GM18951 (cell line): ENCODE measurements around the gene B4GALT4.
"Not testable (repeated sequence)": the region's sequence is repeated elsewhere in the genome, so short reads cannot be mapped to it uniquely, and the experiment has no call there.

ENCODE experiments used
- POLR2A ChIP-seq: IDR thresholded peaks from 4 replicates; pipeline ENCODE4 v1.6.1; 2011; ENCODE audit warnings: mild to moderate bottlenecking; ENCODE audit not compliant: insufficient read length, insufficient read depth; ENCODE audit errors: extremely low read depth
- in situ Hi-C: fragments of 300-500 bp; cut with MboI; formaldehyde crosslinking; loops from one replicate; pipeline ENCODE4 v1.12.0; 2022; ENCODE audit warnings: low sequenced_read_pairs, mixed read lengths, inconsistent platforms; ENCODE audit not compliant: unreplicated experiment

B4GALT4 gene

DNA sequence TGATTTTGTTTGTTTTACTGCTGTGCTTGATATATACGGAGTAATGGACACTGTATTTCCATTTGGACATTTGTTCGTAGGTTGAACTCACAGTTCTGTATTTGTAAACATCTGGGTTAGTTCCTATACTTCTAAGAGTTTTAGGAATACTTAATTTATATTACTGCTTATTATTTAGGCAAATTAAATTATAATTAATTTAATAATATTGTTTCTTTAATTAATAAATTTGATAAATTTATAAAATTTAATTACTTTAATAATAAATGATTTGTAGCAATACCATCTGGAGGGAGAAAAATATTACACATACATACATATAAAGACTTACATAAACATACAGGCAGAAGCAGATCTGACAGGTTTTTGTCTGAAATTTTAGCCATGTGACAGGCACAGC is 14.5 kb upstream of the B4GALT4 start:
- no peak for TF ChIP-seq POLR2A
- in situ Hi-C loops, result no loop called here

DNA sequence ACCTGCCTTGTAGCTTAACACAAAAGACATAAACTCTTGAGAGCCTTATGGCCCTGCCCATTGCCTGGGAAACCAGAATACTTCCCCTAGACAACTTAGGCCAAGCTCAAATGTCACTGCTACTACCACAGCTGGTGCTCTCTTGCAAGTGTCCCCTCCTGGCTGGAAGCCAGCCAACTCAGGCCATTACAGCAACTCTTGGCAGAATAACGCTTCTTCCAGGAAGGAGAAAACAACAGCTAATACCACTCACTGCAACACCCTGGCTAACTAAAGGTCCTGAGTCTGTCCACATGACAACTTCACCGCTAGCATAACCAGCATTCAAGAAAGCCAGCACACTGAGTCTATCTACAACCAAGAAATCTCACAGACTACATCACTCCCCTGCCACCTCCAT is 5.1 kb upstream of the B4GALT4 start:
- in situ Hi-C loops, result no loop called here
- no peak for TF ChIP-seq POLR2A

DNA sequence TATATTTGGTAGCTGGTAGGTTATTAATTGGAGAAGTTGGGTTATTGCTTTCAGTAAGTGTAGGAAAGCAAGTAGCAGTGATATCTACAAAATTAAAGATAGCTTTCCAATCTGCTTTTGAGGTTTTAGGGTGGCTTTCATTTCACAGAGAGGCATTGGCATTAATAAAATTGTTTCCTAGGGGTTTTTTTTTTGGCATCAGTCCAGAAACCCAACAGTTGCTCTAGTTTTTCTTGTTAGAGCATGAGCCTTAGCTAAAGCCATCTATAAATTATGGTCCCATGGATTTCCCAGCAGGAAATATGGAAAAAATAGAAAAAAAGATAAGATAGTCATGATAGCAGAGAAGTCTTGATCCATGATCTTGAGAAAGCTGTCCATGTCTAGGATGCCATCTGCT is 3.0 kb upstream of the B4GALT4 start:
- no peak for TF ChIP-seq POLR2A
- in situ Hi-C loops, result no loop called here

DNA sequence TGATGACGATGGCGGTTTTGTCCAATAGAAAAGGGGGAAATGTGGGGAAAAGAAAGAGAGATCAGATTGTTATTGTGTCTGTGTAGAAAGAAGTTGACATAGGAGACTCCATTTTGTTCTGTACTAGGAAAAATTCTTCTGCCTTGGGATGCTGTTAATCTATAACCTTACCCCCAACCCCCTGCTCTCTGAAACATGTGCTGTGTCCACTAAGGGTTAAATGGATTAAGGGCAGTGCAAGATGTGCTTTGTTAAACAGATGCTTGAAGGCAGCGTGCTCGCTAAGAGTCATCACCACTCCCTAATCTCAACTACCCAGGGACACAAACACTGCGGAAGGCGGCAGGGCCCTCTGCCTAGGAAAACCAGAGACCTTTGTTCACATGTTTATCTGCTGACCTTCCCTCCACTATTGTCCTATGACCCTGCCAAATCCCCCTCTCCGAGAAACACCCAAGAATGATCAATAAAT is 2.4 kb upstream of the B4GALT4 start:
- in situ Hi-C loops, result not testable (repeated sequence)

DNA sequence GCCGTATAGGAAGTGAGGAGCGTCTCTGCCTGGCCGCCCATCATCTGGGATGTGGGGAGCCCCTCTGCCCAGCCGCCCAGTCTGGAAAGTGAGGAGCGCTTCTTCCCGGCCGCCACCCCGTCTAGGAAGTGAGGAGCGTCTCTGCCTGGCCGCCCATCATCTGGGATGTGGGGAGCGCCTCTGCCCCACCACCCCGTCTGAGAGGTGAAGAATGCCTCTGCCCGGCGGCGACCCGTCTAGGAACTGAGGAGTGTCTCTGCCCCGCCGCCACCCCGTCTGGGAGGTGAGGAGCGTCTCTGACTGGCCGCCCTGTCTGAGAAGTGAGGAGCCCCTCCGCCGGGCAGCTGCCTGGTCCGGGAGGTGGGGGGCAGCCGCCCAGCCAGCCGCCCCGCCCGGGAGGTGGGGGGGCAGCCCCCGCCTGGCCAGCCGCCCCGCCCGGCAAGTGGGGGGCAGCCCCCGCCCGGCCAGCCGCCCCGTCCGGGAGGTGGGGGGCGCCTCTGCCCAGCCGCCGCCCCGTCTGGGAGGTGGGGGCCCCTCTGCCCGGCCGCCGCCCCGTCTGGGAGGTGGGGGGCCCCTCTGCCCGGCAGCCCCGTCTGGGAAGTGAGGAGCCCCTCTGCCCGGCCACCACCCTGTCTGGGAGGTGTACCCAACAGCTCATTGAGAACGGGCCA is 1.8 kb upstream of the B4GALT4 start:
- in situ Hi-C loops, result not testable (repeated sequence)

DNA sequence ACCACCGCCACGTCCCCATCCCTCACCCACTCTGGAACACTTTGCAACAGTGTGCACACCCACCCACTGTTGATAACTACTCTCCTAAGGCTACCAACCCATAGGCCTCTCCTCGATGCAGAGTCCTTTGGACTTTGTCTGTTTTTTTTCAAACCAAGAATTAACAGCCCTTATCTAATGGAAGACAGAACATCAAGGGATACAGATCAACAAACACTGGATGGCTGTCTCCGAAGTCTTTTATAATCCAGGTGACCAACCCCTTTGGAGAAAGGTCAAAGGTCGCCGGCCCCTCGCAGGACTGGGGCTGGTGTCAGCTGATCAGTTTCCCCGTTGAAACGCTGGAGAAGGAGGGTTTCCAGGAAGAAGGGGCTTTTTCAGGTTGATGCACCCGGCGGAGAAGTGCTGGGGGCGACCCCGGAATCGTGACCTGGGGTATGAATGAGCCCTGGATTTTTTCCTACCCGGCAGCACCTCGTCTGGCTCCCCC is 532 bp downstream of the B4GALT4 start:
- in situ Hi-C loops, result no loop called here
- TF ChIP-seq POLR2A, result no peak

DNA sequence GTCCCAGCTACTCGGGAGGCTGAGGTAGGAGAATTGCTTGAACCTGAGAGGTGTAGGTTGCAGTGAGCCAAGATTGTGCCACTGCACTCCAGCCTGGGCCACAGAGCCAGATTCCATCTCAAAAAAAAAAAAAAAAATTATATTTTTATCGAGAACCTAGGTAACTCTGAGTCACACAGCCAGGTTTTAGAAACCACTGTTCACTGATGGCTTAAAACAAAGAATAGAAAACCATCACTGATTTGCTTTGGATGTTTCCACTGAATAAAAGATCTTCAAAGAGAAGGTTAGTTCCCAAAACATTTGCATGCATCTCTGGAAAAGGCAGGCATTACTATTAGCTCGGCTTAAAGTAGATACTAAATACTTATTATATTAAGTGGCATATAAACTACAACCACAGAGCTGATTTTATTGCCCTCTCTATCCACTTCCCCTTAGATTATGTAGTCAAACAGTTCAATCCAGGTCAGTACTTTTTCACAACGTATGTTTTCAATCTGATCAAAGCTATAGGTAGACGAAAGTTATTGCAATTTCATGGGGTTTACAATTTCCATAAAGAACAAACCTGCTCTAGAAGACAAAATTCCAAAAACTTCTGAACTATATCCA is 1.4 kb downstream of the B4GALT4 start:
- in situ Hi-C loops, result no loop called here
- TF ChIP-seq POLR2A, result no peak

DNA sequence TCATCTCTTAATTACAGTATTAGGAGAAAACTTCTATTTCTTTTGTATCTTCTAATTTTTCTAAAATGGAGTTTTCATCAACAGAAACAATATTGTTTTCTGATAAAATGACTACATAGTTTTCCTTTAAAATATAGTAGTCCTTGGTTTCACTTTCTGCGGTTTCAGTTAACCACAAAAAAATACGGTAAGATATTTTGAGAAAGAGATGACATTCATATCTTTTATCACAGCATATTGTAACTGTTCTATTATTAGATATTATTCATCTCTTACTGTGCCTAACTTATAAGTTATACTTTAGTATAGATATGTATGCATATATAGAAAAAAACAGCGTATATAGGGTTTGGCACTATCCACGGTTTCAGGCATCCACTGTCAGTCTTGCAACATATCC is 2.3 kb downstream of the B4GALT4 start:
- in situ Hi-C loops, result no loop called here

DNA sequence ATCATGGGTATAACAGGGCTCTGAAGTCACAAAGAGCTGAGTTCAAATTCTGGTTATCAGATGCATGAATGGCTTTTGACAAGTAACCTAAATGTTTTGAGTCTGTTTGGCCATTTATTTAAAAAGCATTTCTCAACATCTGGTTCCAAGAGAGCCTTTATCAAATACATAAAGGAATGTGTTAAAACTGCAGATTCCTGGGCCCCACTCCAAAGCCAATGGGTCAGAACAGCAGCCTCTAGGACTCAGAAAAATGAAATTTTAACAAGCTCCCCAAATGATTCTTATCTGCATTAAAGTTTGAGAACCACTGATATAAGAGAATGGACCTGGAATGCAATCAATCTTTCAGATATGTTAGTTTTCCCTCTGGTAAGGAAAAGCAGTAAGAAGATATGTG is 3.4 kb downstream of the B4GALT4 start:
- no peak for TF ChIP-seq POLR2A

More for the DNA sequence above, 2.3 kb downstream of the B4GALT4 start:
- TF ChIP-seq POLR2A, result no peak

DNA sequence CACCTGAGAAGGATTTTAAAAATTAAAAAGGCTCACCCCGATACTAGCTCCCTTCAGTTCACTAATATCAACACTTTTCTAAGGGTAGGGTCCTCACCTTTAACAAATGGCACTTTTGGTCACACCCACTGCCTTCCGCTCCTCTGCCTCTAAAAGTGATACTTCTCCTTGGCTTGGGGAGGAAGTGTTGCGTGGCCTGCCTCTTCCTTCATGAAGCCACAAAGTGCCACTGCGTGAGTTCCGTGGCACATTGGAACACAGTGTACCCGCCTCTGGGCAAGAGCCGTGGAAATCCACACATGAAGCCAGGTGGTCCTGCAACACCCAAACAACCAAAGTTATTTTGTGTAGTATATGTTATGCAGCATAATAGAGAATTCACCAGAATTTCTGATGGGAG is 3.9 kb downstream of the B4GALT4 start:
- TF ChIP-seq POLR2A, result no peak
- in situ Hi-C loops, result no loop called here

More for the DNA sequence above, 3.4 kb downstream of the B4GALT4 start:
- in situ Hi-C loops, result no loop called here

DNA sequence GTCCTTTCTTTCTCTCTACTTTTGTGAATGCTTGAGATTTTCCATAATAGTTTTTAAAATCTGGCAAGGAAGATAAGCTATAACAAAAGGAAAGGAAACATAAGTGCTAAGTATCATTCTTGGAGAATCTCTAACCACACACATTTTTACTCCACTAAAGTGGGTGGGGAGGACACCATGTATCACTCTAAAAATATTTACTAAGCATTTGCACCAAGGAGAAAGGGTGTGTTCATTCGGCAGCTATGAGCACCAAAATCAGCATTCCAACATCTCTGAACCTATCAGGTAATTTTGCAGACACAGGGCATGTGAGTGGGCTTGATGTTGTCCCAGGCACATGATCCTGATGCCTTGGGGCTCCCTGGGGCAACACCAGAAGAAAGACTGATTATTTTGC is 5.5 kb downstream of the B4GALT4 start:
- in situ Hi-C loops, result no loop called here
- no peak for TF ChIP-seq POLR2A

DNA sequence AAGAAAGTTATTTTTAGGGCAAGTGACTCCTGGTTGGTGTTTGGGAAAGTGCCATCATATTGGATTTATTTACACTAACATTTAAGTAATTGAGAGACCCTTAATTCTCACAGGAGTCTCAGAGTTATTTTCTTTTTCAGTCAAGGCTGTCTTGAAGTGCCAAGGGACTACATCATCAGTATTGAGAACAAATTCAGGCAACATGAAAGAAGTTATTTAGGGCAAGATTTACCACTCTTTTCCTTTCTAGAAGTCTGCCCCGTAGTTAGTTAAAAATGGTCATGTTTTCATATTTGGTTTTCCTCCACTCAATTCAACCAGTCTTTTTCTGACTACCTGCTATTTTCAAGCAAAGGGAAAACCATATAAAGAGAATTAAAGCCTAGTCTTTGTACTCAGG is 6.1 kb downstream of the B4GALT4 start:
- in situ Hi-C loops, result no loop called here
- TF ChIP-seq POLR2A, result no peak

DNA sequence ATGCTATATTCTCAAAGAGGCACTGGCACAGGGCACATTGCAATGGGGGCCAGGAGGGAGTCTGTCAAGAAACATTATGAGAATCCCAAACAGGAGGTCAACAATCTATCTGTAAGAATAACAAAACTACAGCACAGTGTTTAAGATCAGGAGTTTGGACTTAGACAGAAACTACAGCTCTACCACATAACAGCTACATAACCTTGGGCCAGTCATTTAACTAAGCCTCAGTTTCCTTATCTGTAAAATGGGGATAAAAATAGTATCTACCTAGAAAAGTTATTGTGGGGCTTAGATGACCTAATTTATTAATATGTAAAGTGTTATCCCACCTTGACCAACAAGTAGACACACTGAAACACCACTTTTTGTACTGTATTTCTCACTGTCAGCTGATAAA is 9.9 kb downstream of the B4GALT4 start:
- no peak for TF ChIP-seq POLR2A
- in situ Hi-C loops, result no loop called here

DNA sequence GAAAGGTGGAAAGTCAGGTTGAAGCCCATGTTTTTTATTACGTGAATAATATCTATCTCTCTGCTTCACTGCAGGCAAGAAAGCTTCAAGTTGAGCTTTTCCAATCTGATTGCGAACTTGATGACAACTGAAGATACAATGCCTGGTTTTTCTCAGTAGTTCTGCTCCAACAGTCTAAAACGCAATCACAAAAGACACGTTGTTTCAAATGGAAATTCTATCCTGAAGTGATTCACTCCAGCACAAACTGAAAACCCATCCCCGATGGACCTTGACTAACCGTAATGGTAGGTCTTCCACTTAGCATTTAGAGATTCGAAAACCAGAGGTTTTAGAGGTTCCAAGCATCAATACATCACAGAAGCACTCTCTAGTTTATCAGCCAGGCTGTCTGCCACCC is 10.6 kb downstream of the B4GALT4 start:
- no peak for TF ChIP-seq POLR2A
- in situ Hi-C loops, result no loop called here
